ENCODE data around the gene SLC9A7. TPM values are rescaled to one million over a fixed set of nuclear protein-coding genes. Genes with fewer than 3 reads are reported as not detected.

Gene SLC9A7
- total and polyA plus RNA-seq, 2 donors (not counting 3 experiments of a cell fraction or from before 2014, with no cell fraction given): 4.6 to 7.5 TPM

DNA sequence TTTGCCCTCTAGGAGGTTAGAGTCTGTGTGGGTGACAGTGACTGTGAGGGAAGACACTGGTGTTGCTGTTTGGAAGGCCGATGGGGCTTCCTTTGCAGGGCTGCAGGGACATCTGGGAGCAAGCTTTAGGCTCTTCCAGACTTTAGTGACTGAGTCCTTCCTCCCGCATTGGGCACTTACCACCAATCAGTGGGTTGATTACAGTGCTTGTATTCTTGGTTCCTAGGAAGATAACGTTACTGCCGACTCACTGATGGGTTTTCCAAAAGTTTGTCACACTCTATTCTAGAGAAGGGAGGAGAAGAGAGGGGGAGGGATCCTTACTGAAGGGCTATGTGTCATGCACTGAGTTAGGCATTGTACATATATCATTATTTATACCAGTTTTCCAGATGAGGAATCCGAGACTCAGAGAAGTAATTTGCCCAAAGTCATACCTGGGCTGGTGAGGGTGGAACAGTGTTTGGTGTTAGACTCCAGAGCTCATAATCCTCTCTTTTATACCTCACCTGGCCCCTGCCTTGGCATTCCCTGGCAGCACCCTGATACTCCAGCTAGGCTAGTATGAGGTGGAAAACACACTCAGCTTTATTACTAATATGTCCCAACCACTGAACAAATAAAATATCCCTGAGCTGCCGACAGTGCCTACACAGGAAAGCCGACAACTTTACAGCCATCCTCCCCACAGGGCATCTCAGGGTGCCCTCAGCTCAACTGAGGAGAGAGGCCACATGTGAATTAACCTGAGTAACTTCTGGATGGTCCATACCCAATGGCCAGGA, 181.5 kb downstream of the SLC9A7 start:
- ChIA-PET POLR2A (interaction anchor here (1.2 kb wide), 1 partner anchor 10 kb away, joined by 4 read pairs; no protein-coding TSS in a partner anchor), CTCF (interaction anchor here (1.4 to 4.0 kb wide), 2 partner anchors 9 to 22 kb away, joined by 6 to 11 read pairs; no protein-coding TSS in a partner anchor)
- H3K9ac ChIP-seq (replicated peaks; ENCODE audit: extremely low read depth, insufficient read depth, low read length): no peak overlapping the region
- DNase-seq (ENCODE audit: low read depth, low spot score) (no peak), FAIRE-seq (no peak)
- H3K4me3 ChIP-seq (replicated peaks in 1 of 3; ENCODE audit: insufficient read depth in 1 of 3, low read depth in 1 of 3, low read length in 3 of 3): no peak overlapping the region
- H3K79me2 ChIP-seq (ENCODE audit: control insufficient read depth, insufficient read depth, low read length): peaks cover 5% of the 10 kb centered on the region
- H3K27ac ChIP-seq (ENCODE audit: insufficient read depth, low read depth, low read length): no peak overlapping the region
- no peak for TF ChIP-seq JUN (IDR thresholded peaks at IDR 0.05; ENCODE audit: borderline replicate concordance, insufficient read depth, insufficient read length, low read depth)
- TF ChIP-seq MYC (IDR thresholded peaks at IDR 0.05; ENCODE audit: low read depth, low read length): no peak
- TF ChIP-seq GATA2 (IDR thresholded peaks at IDR 0.05; ENCODE audit: insufficient read depth, insufficient read length, low read depth, low read length): no peak
- TF ChIP-seq FOS (IDR thresholded peaks at IDR 0.05; ENCODE audit: borderline replicate concordance, insufficient read depth, low read length): no peak
- no peak for TF ChIP-seq POLR2AphosphoS5 (IDR thresholded peaks at IDR 0.05; ENCODE audit: insufficient read depth, low read depth, low read length)
- TF ChIP-seq MAX (IDR thresholded peaks at IDR 0.05; ENCODE audit: insufficient read depth, insufficient read length): no peak
- no peak for TF ChIP-seq EZH2 (IDR thresholded peaks at IDR 0.05; ENCODE audit: borderline replicate concordance, low read depth, low read length, severe bottlenecking)
- TF ChIP-seq POLR2A (IDR thresholded peaks at IDR 0.05; ENCODE audit: low read depth, low read length): no peak
- no peak for TF ChIP-seq CTCF (IDR thresholded peaks at IDR 0.05; ENCODE audit: extremely low read depth in 1 of 2, insufficient read depth in 1 of 2, low read depth in 1 of 2, low read length in 2 of 2)
- H3K4me2 ChIP-seq (ENCODE audit: insufficient read depth, low read length): peak overlapping the region; percentile 29
- no peak overlapping the region for H2AFZ ChIP-seq (ENCODE audit: low read depth, low read length)
- peaks cover 33% of the 10 kb centered on the region for H3K4me1 ChIP-seq (ENCODE audit: control insufficient read depth, extremely low read depth, insufficient read depth, low read length)
- dilution Hi-C loops (cut with MboI; ENCODE audit: extremely low pct_ligation_motif_present, low sequenced_read_pairs): no loop called here
- no peaks in the 10 kb centered on the region for H3K27me3 ChIP-seq (ENCODE audit: control insufficient read depth in 2 of 2, insufficient read depth in 2 of 2, low read length in 2 of 2)
- no peaks in the 10 kb centered on the region for H4K20me1 ChIP-seq (replicated peaks; ENCODE audit: control insufficient read depth, extremely low read depth, insufficient read depth, low read length)
- no peaks in the 10 kb centered on the region for H3K36me3 ChIP-seq (ENCODE audit: control insufficient read depth in 2 of 2, extremely low read depth in 1 of 2, insufficient read depth in 2 of 2, low read length in 2 of 2)
- intact Hi-C loops (cut with micrococcal nuclease): loop anchor here (10.0 kb wide), 1 partner anchor 217 kb away; no protein-coding TSS in a partner anchor
- no peaks in the 10 kb centered on the region for H3K9me1 ChIP-seq (replicated peaks; ENCODE audit: control insufficient read depth, extremely low read depth, insufficient read depth, low read length)
- no peaks in the 10 kb centered on the region for H3K9me3 ChIP-seq (replicated peaks; ENCODE audit: control insufficient read depth, insufficient read depth, low read length)
- BruUV-seq (replicated peaks): no TSS peak
